ENCODE results near the gene SLC5A3. TPM values are rescaled to one million over a fixed set of nuclear protein-coding genes. Genes with fewer than 3 reads are reported as not detected.

SLC5A3 gene
- polyA plus RNA-seq, 1 donor from 2014 or later: 18.2 TPM

DNA sequence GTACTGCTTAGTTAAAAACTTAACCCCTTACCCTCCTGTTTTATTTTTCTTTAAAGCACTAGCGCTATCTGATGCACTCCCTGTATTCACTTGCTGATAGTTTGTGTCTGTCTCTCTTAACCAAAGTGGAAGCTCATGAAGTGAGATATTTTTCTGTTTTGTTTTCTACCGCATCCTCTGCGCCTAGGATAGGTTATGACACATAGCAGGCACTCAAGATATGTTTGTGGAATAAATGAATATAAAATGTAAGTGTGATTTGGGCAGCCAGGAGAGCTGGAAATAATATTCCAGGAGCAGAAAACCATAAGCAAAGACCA is 49.0 kb upstream of the SLC5A3 start:
- TF ChIP-seq SMC3 (conservative IDR thresholded peaks at IDR 0.05; ENCODE audit: poor library complexity) (no peak), TAF1 (IDR thresholded peaks at IDR 0.05; ENCODE audit: low read depth) (no peak), MXI1 (conservative IDR thresholded peaks at IDR 0.05; ENCODE audit: poor library complexity, severe bottlenecking) (no peak), EZH2 (IDR thresholded peaks at IDR 0.05; ENCODE audit: borderline replicate concordance, insufficient read depth, low read length, poor library complexity, severe bottlenecking) (no peak), POLR2AphosphoS5 (IDR thresholded peaks at IDR 0.05) (no peak), RAD21 (conservative IDR thresholded peaks at IDR 0.05) (no peak), CTCF (IDR thresholded peaks at IDR 0.05; ENCODE audit: poor library complexity, severe bottlenecking) (no peak), EP300 (conservative IDR thresholded peaks at IDR 0.05; ENCODE audit: poor library complexity, severe bottlenecking) (no peak)
- TF ChIP-seq, protein P1, sequence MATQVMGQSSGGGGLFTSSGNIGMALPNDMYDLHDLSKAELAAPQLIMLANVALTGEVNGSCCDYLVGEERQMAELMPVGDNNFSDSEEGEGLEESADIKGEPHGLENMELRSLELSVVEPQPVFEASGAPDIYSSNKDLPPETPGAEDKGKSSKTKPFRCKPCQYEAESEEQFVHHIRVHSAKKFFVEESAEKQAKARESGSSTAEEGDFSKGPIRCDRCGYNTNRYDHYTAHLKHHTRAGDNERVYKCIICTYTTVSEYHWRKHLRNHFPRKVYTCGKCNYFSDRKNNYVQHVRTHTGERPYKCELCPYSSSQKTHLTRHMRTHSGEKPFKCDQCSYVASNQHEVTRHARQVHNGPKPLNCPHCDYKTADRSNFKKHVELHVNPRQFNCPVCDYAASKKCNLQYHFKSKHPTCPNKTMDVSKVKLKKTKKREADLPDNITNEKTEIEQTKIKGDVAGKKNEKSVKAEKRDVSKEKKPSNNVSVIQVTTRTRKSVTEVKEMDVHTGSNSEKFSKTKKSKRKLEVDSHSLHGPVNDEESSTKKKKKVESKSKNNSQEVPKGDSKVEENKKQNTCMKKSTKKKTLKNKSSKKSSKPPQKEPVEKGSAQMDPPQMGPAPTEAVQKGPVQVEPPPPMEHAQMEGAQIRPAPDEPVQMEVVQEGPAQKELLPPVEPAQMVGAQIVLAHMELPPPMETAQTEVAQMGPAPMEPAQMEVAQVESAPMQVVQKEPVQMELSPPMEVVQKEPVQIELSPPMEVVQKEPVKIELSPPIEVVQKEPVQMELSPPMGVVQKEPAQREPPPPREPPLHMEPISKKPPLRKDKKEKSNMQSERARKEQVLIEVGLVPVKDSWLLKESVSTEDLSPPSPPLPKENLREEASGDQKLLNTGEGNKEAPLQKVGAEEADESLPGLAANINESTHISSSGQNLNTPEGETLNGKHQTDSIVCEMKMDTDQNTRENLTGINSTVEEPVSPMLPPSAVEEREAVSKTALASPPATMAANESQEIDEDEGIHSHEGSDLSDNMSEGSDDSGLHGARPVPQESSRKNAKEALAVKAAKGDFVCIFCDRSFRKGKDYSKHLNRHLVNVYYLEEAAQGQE (IDR thresholded peaks at IDR 0.05; ENCODE audit: borderline replicate concordance): no peak
- Histone ChIP-seq H2AFZ (ENCODE audit: low read depth, low read length) (no peak overlapping the region), H3K9me3 (ENCODE audit: low read length) (no peaks in the 10 kb centered on the region), H3F3A (ENCODE audit: insufficient read depth, low read length, poor library complexity, severe bottlenecking) (no peaks in the 10 kb centered on the region), H4K20me1 (ENCODE audit: insufficient read depth) (no peaks in the 10 kb centered on the region), H3K36me3 (ENCODE audit: insufficient read depth, low read length) (no peaks in the 10 kb centered on the region), H3K79me2 (replicated peaks; ENCODE audit: insufficient read depth, low read length) (no peaks in the 10 kb centered on the region), H3K4me2 (ENCODE audit: low read length) (no peak overlapping the region), H3K27ac (ENCODE audit: low read length) (no peak overlapping the region), H3K9me2 (ENCODE audit: insufficient read depth, low read length) (no peaks in the 10 kb centered on the region), H3K27me3 (ENCODE audit: insufficient read depth, low read depth, low read length) (no peaks in the 10 kb centered on the region), H3K4me3 (ENCODE audit: low read length) (no peak overlapping the region), H3K9ac (ENCODE audit: low read length) (no peak overlapping the region)

GRCh38 chr21:34027721-34028461 is 45.5 kb upstream of the SLC5A3 start:
- TF ChIP-seq EZH2 (IDR thresholded peaks at IDR 0.05; ENCODE audit: borderline replicate concordance, insufficient read depth, low read length, poor library complexity, severe bottlenecking) (no peak), POLR2AphosphoS5 (IDR thresholded peaks at IDR 0.05) (no peak), TAF1 (IDR thresholded peaks at IDR 0.05; ENCODE audit: low read depth) (no peak), RAD21 (conservative IDR thresholded peaks at IDR 0.05) (no peak), EP300 (conservative IDR thresholded peaks at IDR 0.05; ENCODE audit: poor library complexity, severe bottlenecking) (no peak), SMC3 (conservative IDR thresholded peaks at IDR 0.05; ENCODE audit: poor library complexity) (no peak), CTCF (IDR thresholded peaks at IDR 0.05; ENCODE audit: poor library complexity, severe bottlenecking) (no peak)
- TF ChIP-seq, protein P1 (IDR thresholded peaks at IDR 0.05; ENCODE audit: borderline replicate concordance): no peak
- Histone ChIP-seq H3K9me3 (ENCODE audit: low read length) (no peaks in the 10 kb centered on the region), H3K27ac (ENCODE audit: low read length) (no peak overlapping the region), H2AFZ (ENCODE audit: low read depth, low read length) (no peak overlapping the region), H3K9ac (ENCODE audit: low read length) (no peak overlapping the region), H3K4me2 (ENCODE audit: low read length) (no peak overlapping the region), H3K36me3 (ENCODE audit: insufficient read depth, low read length) (no peaks in the 10 kb centered on the region), H3K9me2 (ENCODE audit: insufficient read depth, low read length) (no peaks in the 10 kb centered on the region), H3K4me3 (ENCODE audit: low read length) (no peak overlapping the region), H3K27me3 (ENCODE audit: insufficient read depth, low read depth, low read length) (no peaks in the 10 kb centered on the region), H3K79me2 (replicated peaks; ENCODE audit: insufficient read depth, low read length) (no peaks in the 10 kb centered on the region), H3F3A (ENCODE audit: insufficient read depth, low read length, poor library complexity, severe bottlenecking) (no peaks in the 10 kb centered on the region), H4K20me1 (ENCODE audit: insufficient read depth) (no peaks in the 10 kb centered on the region)

All from neural cell (in vitro differentiated cells).